HG03378 (cell line): ENCODE measurements around the gene CASD1.

Experiments
- ATAC-seq: cut with Tn5 transposase; IDR thresholded peaks from one replicate; pipeline ENCODE4 v1.9.1; 2021; ENCODE audit warnings: mild to moderate bottlenecking, moderate library complexity; ENCODE audit not compliant: unreplicated experiment

CASD1 gene

GRCh38 chr7:94579470-94579869, 69.9 kb downstream of the CASD1 start:
- ATAC-seq: no peak

GRCh38 chr7:94580601-94581000, 71.0 kb downstream of the CASD1 start:
- no peak for ATAC-seq

GRCh38 chr7:94584113-94584512, 74.5 kb downstream of the CASD1 start:
- ATAC-seq: no peak

- ATAC-seq: no peak
These were observed 78.5 kb downstream of the CASD1 start for GRCh38 chr7:94588075-94588474.

GRCh38 chr7:94590526-94591162, 81.0 kb downstream of the CASD1 start:
- ATAC-seq: peak; percentile 52

- ATAC-seq: peak; percentile 72
These were observed 81.6 kb downstream of the CASD1 start for GRCh38 chr7:94591176-94591575.

- ATAC-seq: no peak
These were observed 85.3 kb downstream of the CASD1 start for GRCh38 chr7:94594882-94595281.

- ATAC-seq: no peak
These were observed 86.1 kb downstream of the CASD1 start for GRCh38 chr7:94595717-94596116.

- ATAC-seq: no peak
These were observed 90.7 kb downstream of the CASD1 start for GRCh38 chr7:94600267-94600666.

- no peak for ATAC-seq
These were observed 92.6 kb downstream of the CASD1 start for GRCh38 chr7:94602181-94602580.

GRCh38 chr7:94605031-94605430, 95.4 kb downstream of the CASD1 start:
- ATAC-seq: peak; percentile 83
